Cardiac fibroblast (primary cell): ENCODE results near the gene CTXND2.
A peak's percentile ranks its signal among the peaks of the same experiment; 100 is the strongest.
"Not testable (repeated sequence)": the region's sequence is repeated elsewhere in the genome, so short reads cannot be mapped to it uniquely, and the experiment has no call there.

Source experiments
- DNase-seq, 2 donors: peaks; one replicate each; pipeline versions ENCODE4 v3.0.0 to v3.0.0-alpha.2; 2010; ENCODE audit warnings: low read depth in 2 of 2
- H3K4me3 ChIP-seq, 2 donors: replicated peaks in 1 of 2; 1 replicate in 1 of 2; 2 replicates in 1 of 2; pipeline ENCODE4 v1.5.1; 2011; ENCODE audit warnings: low read depth in 2 of 2, low read length in 2 of 2, mild to moderate bottlenecking in 2 of 2, moderate library complexity in 1 of 2
- CTCF ChIP-seq: IDR thresholded peaks from one replicate; pipeline ENCODE4 v1.5.1; 2011; ENCODE audit warnings: low read depth, mild to moderate bottlenecking, low read length, inconsistent platforms

The CTXND2 gene

GRCh38 chr1:150863724-150864123 lies 23.2 kb upstream of the CTXND2 start:
- H3K4me3 ChIP-seq, result no peak overlapping the region
- TF ChIP-seq CTCF, result no peak
- DNase-seq, result no peak

- not testable (repeated sequence) for DNase-seq, H3K4me3 ChIP-seq
Observed at GRCh38 chr1:150864200-150864599, 22.7 kb upstream of the CTXND2 start.

- no peak for DNase-seq
- peak; percentile 5 for TF ChIP-seq CTCF
Observed at GRCh38 chr1:150869683-150870082, 17.3 kb upstream of the CTXND2 start.

GRCh38 chr1:150872572-150872971 lies 14.4 kb upstream of the CTXND2 start:
- DNase-seq, result no peak
- TF ChIP-seq CTCF, result no peak
- H3K4me3 ChIP-seq, result no peak overlapping the region

More at GRCh38 chr1:150869683-150870082, 17.3 kb upstream of the CTXND2 start:
- H3K4me3 ChIP-seq, result no peak overlapping the region

GRCh38 chr1:150873521-150873920 lies 13.4 kb upstream of the CTXND2 start:
- TF ChIP-seq CTCF, result no peak
- no peak overlapping the region for H3K4me3 ChIP-seq
- DNase-seq, result no peak

- DNase-seq, result peak in 1 of 2 donors; percentile 32
- TF ChIP-seq CTCF, result no peak
- peak overlapping the region; percentile 79 to 83 for H3K4me3 ChIP-seq
Observed at GRCh38 chr1:150874455-150875196, 12.3 kb upstream of the CTXND2 start.

GRCh38 chr1:150875197-150876118 lies 11.5 kb upstream of the CTXND2 start:
- H3K4me3 ChIP-seq, result peak overlapping the region; percentile 79 to 83
- no peak for TF ChIP-seq CTCF
- peak in 1 of 2 donors; percentile 50 for DNase-seq
